NB4 (cell line): Measurements from ENCODE around the gene MICU2.

Experiments
- MAX ChIP-seq: IDR thresholded peaks from 2 replicates; pipeline ENCODE4 v1.6.1; 2011; ENCODE audit warnings: low read depth, low read length
- MYC ChIP-seq: IDR thresholded peaks from 2 replicates; pipeline ENCODE4 v1.6.1; 2011; ENCODE audit warnings: low read depth, low read length
- POLR2A ChIP-seq: IDR thresholded peaks from 2 replicates; pipeline ENCODE4 v1.6.1; 2011; ENCODE audit warnings: mild to moderate bottlenecking; ENCODE audit not compliant: insufficient read length; ENCODE audit errors: extremely low read depth
- TF ChIP-seq, protein P1 (sequence below): IDR thresholded peaks from one replicate; pipeline ENCODE4 v1.5.1; 2012; ENCODE audit warnings: low read depth, low read length

GRCh38 chr13:21578748-21579147, 25.2 kb downstream of the MICU2 start:
- TF ChIP-seq, protein P1, sequence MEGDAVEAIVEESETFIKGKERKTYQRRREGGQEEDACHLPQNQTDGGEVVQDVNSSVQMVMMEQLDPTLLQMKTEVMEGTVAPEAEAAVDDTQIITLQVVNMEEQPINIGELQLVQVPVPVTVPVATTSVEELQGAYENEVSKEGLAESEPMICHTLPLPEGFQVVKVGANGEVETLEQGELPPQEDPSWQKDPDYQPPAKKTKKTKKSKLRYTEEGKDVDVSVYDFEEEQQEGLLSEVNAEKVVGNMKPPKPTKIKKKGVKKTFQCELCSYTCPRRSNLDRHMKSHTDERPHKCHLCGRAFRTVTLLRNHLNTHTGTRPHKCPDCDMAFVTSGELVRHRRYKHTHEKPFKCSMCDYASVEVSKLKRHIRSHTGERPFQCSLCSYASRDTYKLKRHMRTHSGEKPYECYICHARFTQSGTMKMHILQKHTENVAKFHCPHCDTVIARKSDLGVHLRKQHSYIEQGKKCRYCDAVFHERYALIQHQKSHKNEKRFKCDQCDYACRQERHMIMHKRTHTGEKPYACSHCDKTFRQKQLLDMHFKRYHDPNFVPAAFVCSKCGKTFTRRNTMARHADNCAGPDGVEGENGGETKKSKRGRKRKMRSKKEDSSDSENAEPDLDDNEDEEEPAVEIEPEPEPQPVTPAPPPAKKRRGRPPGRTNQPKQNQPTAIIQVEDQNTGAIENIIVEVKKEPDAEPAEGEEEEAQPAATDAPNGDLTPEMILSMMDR, result no peak
- TF ChIP-seq POLR2A (no peak), MAX (no peak), MYC (no peak)
